SU-DHL-6 (cell line): Measurements from ENCODE around the gene GTF2H2.
"Not testable (repeated sequence)": the region's sequence is repeated elsewhere in the genome, so short reads cannot be mapped to it uniquely, and the experiment has no call there.

Experiments
- H2AFZ ChIP-seq: fragments of 200-600 bp; sonication (generic); 2 replicates; pipeline ENCODE4 v1.6.1; 2014; ENCODE audit warnings: low read depth, mild to moderate bottlenecking, moderate library complexity, mixed read lengths, antibody characterized with exemption, low read length; ENCODE audit not compliant: severe bottlenecking
- H3F3A ChIP-seq: fragments of 200-600 bp; shearing (Covaris generic); 2 replicates; pipeline ENCODE4 v1.6.0; 2016; ENCODE audit warnings: antibody characterized with exemption, mild to moderate bottlenecking; ENCODE audit not compliant: insufficient read depth
- H3K27ac ChIP-seq: fragments of 200-600 bp; sonication (generic); 2 replicates; pipeline ENCODE4 v1.5.1; 2016; ENCODE audit warnings: low read depth, mild to moderate bottlenecking, low read length, moderate library complexity, mixed read lengths
- H3K27me3 ChIP-seq: fragments of 200-600 bp; sonication (generic), shearing (Covaris generic); 2 replicates; pipeline ENCODE4 v1.6.0; 2014; ENCODE audit warnings: mild to moderate bottlenecking, low read length
- H3K36me3 ChIP-seq: fragments of 200-600 bp; sonication (generic); 2 replicates; pipeline ENCODE4 v1.6.1; 2014; ENCODE audit warnings: mild to moderate bottlenecking, low read length, mixed read lengths
- H3K4me2 ChIP-seq: fragments of 300-600, 200-600 bp; shearing (Covaris generic), sonication (generic); 2 replicates; pipeline ENCODE4 v1.6.0; 2014; ENCODE audit warnings: low read length, low read depth, mild to moderate bottlenecking; ENCODE audit not compliant: poor library complexity, severe bottlenecking
- H3K4me3 ChIP-seq: fragments of 200-600 bp; sonication (generic); 2 replicates; pipeline ENCODE4 v1.5.1; 2014; ENCODE audit warnings: antibody characterized with exemption, low read length, mild to moderate bottlenecking, mixed read lengths; ENCODE audit not compliant: insufficient read depth, poor library complexity, severe bottlenecking
- H3K79me2 ChIP-seq: fragments of 200-600 bp; sonication (generic); 2 replicates; pipeline ENCODE4 v1.6.1; 2014; ENCODE audit warnings: mild to moderate bottlenecking, low read length, moderate library complexity; ENCODE audit not compliant: insufficient read depth
- H3K9ac ChIP-seq: fragments of 200-600 bp; sonication (generic); 2 replicates; pipeline ENCODE4 v1.7.0; 2014; ENCODE audit warnings: mild to moderate bottlenecking, low read length
- H3K9me2 ChIP-seq: fragments of 200-600 bp; sonication (generic); replicated peaks from 2 replicates; pipeline ENCODE4 v1.6.1; 2014; ENCODE audit warnings: low read length; ENCODE audit not compliant: insufficient read depth
- H3K9me3 ChIP-seq: fragments of 200-600 bp; sonication (generic); 2 replicates; pipeline ENCODE4 v1.6.1; 2014; ENCODE audit warnings: low read length, mixed read lengths; ENCODE audit not compliant: insufficient read depth
- H4K20me1 ChIP-seq: fragments of 200-600 bp; sonication (generic); 2 replicates; pipeline ENCODE4 v1.6.1; 2014; ENCODE audit warnings: low read depth, mild to moderate bottlenecking, antibody characterized with exemption, low read length, moderate library complexity, mixed read lengths
- CTCF ChIP-seq: fragments of 200-600 bp; sonication (generic); IDR thresholded peaks from one replicate; pipeline ENCODE4 v1.5.1; 2017; ENCODE audit warnings: antibody characterized with exemption, mild to moderate bottlenecking, low read length, moderate library complexity; ENCODE audit not compliant: insufficient read depth, poor library complexity, severe bottlenecking
- EZH2phosphoT487 ChIP-seq: fragments of 200-600 bp; sonication (generic), shearing (Covaris generic); conservative IDR thresholded peaks from 2 replicates; pipeline ENCODE4 v1.6.1; 2018; ENCODE audit warnings: mild to moderate bottlenecking, antibody characterized with exemption, low read length, moderate library complexity, mixed read lengths

GTF2H2 gene

GRCh38 chr5:71011194-71011792 lies 56.2 kb downstream of the GTF2H2 start:
- Histone ChIP-seq H3K27me3 (no peaks in the 10 kb centered on the region), H2AFZ (no peak overlapping the region), H3K9ac (no peak overlapping the region), H4K20me1 (no peaks in the 10 kb centered on the region), H3K4me3 (no peak overlapping the region), H3F3A (no peaks in the 10 kb centered on the region), H3K9me3 (no peaks in the 10 kb centered on the region), H3K36me3 (no peaks in the 10 kb centered on the region), H3K4me2 (no peak overlapping the region), H3K9me2 (no peaks in the 10 kb centered on the region), H3K79me2 (no peaks in the 10 kb centered on the region), H3K27ac (no peak overlapping the region)
- TF ChIP-seq EZH2phosphoT487 (no peak), CTCF (no peak)

GRCh38 chr5:71006983-71007382 lies 60.5 kb downstream of the GTF2H2 start:
- H3K9me2 ChIP-seq, H3K4me3 ChIP-seq, H3K36me3 ChIP-seq, H4K20me1 ChIP-seq, H2AFZ ChIP-seq, H3F3A ChIP-seq, H3K4me2 ChIP-seq, H3K9ac ChIP-seq, H3K27ac ChIP-seq, H3K9me3 ChIP-seq, H3K79me2 ChIP-seq, H3K27me3 ChIP-seq: not testable (repeated sequence)
